Upper lobe of right lung (tissue), 1 donor: ENCODE measurements around the gene SRPK1. TPM values are rescaled to one million over a fixed set of nuclear protein-coding genes. Genes with fewer than 3 reads are reported as not detected.

Source experiments
- ATAC-seq: fragments of 200-7000 bp; cut with Tn5 transposase; one replicate; pipeline ENCODE4 v1.9.1; 2020; ENCODE audit warnings: mild to moderate bottlenecking, moderate library complexity
- DNase-seq: peaks from one replicate; pipeline ENCODE4 v3.0.0-alpha.2; 2020
- H3K27ac ChIP-seq: fragments of 200-600 bp; one replicate; pipeline ENCODE4 v1.8.0; 2022
- H3K27me3 ChIP-seq: fragments of 200-600 bp; one replicate; pipeline ENCODE4 v1.8.0; 2022; ENCODE audit warnings: mild to moderate bottlenecking
- H3K36me3 ChIP-seq: fragments of 200-600 bp; one replicate; pipeline ENCODE4 v1.8.0; 2022
- H3K4me1 ChIP-seq: fragments of 200-600 bp; one replicate; pipeline ENCODE4 v1.8.0; 2022
- H3K4me3 ChIP-seq: fragments of 200-600 bp; one replicate; pipeline ENCODE4 v1.8.0; 2022; ENCODE audit warnings: mild to moderate bottlenecking
- H3K9me3 ChIP-seq: fragments of 200-600 bp; one replicate; pipeline ENCODE4 v1.8.0; 2022
- CTCF ChIP-seq: fragments of 200-600 bp; IDR thresholded peaks from one replicate; pipeline ENCODE4 v1.8.0; 2022; ENCODE audit warnings: antibody characterized with exemption
- intact Hi-C: fragments of 100-400 bp; cut with DNase I; formaldehyde crosslinking; loops from one replicate; pipeline ENCODE4 v1.11.0; 2022
- total RNA-seq: library from RNA; stranded (reverse); fragmentation: NEBNext Ultra II Directional; extraction: Animal tissue kit (Norgen Biotek cat#: 25700); gene quantifications from one replicate; pipeline ENCODE4 v1.2.1, GENCODE V29; 2021
- donor health status: DM: no; HTN: yes; CAD: no; lungs with severe emphysema.

Gene SRPK1
- total RNA-seq, 1 donor from 2014 or later = 40.6 TPM

GRCh38 chr6:35809809-35810208, 111.1 kb downstream of the SRPK1 start:
- Histone ChIP-seq H3K36me3 (no peaks in the 10 kb centered on the region), H3K9me3 (no peaks in the 10 kb centered on the region), H3K4me3 (no peak overlapping the region), H3K27me3 (peaks cover 18% of the 10 kb centered on the region), H3K4me1 (no peaks in the 10 kb centered on the region), H3K27ac (no peak overlapping the region)
- intact Hi-C loops = no loop called here
- ATAC-seq (no peak), DNase-seq (no peak)
- no peak for TF ChIP-seq CTCF

GRCh38 chr6:35808688-35809087, 112.2 kb downstream of the SRPK1 start:
- Histone ChIP-seq H3K4me3 (no peak overlapping the region), H3K4me1 (no peaks in the 10 kb centered on the region), H3K27me3 (peaks cover 18% of the 10 kb centered on the region), H3K9me3 (no peaks in the 10 kb centered on the region), H3K36me3 (no peaks in the 10 kb centered on the region), H3K27ac (no peak overlapping the region)
- ATAC-seq (no peak), DNase-seq (no peak)
- intact Hi-C loops = no loop called here
- no peak for TF ChIP-seq CTCF

GRCh38 chr6:35804996-35805736, 115.7 kb downstream of the SRPK1 start, which contains the start of gene LHFPL5:
TSS of gene LHFPL5 (plus strand) at chr6:35805352. CDS start at chr6:35805671, 319 bp downstream.
- no peaks in the 10 kb centered on the region for H3K4me1 ChIP-seq
- no peaks in the 10 kb centered on the region for H3K9me3 ChIP-seq
- no peak within 1 kb of the TSS for H3K27ac ChIP-seq
- ATAC-seq (peak; percentile 93), DNase-seq (no peak)
- no peak within 1 kb of the TSS for H3K4me3 ChIP-seq
- intact Hi-C loops = no loop called here
- H3K36me3 ChIP-seq = no peaks in the 10 kb centered on the region
- TF ChIP-seq CTCF = no peak
- peaks cover 18% of the 10 kb centered on the region for H3K27me3 ChIP-seq

GRCh38 chr6:35801148-35801547, 119.8 kb downstream of the SRPK1 start:
- no peak for TF ChIP-seq CTCF
- intact Hi-C loops = no loop called here
- peaks cover 10% of the 10 kb centered on the region for H3K27me3 ChIP-seq
- no peaks in the 10 kb centered on the region for H3K9me3 ChIP-seq
- no peak overlapping the region for H3K4me3 ChIP-seq
- DNase-seq (no peak), ATAC-seq (no peak)
- no peaks in the 10 kb centered on the region for H3K4me1 ChIP-seq
- no peak overlapping the region for H3K27ac ChIP-seq
- no peaks in the 10 kb centered on the region for H3K36me3 ChIP-seq

- DNase-seq (no peak), ATAC-seq (no peak)
- Histone ChIP-seq H3K27me3 (no peaks in the 10 kb centered on the region), H3K36me3 (no peaks in the 10 kb centered on the region), H3K27ac (no peak overlapping the region), H3K4me1 (no peaks in the 10 kb centered on the region), H3K4me3 (no peak overlapping the region), H3K9me3 (no peaks in the 10 kb centered on the region)
- intact Hi-C loops = loop anchor here (1.0 kb wide), 1 partner anchor 11 kb away; no protein-coding TSS in a partner anchor
- no peak for TF ChIP-seq CTCF
Measured at GRCh38 chr6:35798706-35799105, 122.2 kb downstream of the SRPK1 start.
